ENCODE measurements around the gene TMEM178B.
A peak's percentile ranks its signal among the peaks of the same experiment; 100 is the strongest.
"Not testable (repeated sequence)": the region's sequence is repeated elsewhere in the genome, so short reads cannot be mapped to it uniquely, and the experiment has no call there.

The TMEM178B gene

DNA sequence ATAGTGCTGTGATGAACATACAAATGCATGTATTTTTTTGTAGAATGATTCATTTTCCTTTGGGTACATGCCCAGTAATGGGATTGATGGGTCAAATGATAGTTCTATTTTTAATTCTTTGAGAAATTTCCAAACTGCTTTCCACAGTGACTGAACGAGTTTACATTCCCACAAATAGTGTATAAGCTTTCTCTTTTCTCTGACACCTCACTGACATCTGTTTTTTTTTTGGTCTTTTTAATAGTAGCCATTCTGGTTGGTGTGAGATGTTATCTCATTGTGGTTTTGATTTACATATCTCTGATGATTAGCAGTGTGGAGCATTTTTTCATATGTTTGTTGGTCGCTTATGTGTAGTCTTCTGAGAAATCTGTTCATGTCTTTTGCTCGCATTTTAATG lies 282.3 kb downstream of the TMEM178B start:
- no peak for DNase-seq (ENCODE audit: low read depth)

DNA sequence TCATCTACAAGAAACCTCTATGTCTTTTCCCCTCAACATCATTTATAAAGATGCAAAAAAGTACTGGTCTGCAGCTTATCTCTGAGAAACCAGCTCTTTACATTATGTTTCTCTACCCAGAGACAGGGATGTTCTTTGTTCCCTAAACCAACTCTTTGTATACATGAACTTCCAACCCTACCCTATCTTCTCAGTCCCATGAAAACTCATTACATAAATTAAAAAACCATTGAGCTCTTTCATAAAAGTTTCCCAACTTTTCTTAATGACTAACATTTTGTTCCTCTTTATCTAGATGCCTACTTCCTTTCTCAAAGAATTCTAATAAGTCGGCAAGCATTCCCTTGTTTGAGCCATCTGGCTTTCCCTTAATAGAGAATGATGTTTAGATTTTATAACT lies 284.5 kb downstream of the TMEM178B start:
- DNase-seq (ENCODE audit: low read depth) = no peak

DNA sequence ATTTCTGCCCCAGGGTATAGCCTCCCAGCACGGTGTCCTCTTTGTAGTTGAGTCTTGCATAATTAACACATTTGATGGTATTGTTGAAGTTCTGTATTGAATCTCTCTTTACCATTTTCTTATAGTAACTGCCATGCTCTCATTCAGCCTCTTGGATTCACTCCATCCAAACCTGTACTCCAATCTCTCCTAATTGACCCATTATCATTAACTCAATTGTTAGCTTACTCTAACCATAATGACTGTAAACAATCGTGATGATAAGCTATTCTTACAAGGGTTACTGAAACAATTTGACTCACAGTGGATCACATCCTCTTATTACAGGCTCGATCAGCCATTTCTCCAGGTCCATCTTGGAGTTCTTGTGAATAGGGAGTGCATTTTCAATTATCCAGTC lies 285.4 kb downstream of the TMEM178B start:
- no peak for DNase-seq (ENCODE audit: low read depth)

DNA sequence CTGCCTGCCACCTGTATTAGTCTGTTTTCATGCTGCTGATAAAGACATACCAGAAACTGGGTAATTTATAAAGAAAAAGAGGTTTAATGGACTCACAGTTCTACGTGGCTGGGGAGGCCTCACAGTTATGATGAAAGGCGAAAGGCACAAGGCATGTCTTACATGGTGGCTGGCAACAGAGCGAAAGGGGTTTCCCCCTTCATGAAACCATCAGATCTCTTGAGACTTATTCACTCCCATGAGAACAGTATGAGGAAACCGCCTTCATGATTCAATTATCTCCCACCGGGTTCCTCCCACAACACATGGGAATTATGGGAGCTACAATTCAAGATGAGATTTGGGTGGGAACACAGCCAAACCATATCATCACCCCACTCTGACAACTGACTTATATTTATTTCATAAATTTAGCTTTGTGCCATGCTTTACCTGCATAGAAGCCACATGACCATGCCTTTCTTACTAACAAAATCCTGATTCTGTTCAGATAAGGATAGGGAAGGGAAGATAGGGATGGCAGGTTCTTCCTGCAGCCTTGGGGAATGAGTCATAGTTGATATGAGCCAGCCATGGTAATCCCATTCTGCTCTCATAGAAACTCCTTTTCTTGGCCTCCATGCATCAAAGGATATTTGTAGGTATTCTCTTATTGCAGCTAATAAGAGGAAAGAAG lies 286.0 kb downstream of the TMEM178B start:
- DNase-seq (ENCODE audit: low read depth) = peak; percentile 11

DNA sequence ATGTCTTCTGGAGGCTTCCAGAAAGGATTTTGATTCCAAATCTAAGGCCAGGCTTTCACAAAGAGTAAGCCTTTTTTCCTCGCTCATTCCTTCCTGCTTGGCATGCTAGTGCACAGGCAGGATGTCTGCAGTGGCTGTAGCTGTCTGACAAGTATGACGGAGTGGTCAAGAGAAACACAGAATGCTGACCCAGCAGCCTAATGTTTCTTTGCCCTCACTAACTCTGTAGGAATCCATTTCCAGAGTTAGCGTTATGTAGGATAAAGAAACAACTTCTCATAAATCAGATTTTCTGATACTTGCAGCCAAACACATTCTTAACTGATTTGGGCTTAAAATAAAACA lies 286.5 kb downstream of the TMEM178B start:
- DNase-seq (ENCODE audit: low read depth) = no peak

DNA sequence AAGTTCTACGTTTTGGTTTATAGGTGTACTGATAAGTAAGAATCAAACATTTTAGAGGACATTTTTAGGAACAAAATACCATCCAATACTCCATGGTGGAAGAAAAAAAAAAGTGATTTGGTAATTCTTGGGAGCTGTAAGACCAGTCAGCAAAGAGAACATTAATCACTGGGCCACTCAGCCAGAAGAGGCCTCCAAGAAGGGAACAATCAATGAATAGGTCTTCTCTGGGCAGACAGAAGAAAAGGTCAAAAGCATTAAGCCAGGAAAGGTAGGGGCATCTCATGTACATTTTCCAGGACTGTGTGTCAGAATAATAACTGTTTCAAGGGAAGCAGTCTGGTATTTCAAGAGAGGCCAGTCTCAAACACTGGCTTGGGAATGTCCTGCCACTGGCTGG lies 286.9 kb downstream of the TMEM178B start:
- DNase-seq (ENCODE audit: low read depth) = no peak

DNA sequence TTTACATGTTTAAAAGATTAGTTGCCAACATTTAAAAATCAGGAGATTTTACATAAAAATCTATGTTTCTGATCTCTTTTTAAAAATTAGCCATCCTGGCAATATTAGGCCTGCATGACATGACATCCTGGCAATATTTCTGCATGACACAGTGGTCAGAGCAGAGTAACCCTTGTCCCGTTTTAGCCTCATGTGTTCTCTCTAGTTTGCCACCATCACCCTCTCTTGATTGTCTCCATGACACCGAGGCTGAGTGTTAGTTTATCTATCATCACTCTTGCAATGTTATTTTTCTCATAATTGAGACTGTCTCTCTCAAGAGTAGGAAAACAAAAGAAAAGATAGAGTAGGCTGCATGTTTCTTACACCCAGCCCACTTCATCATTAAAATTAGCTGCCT lies 287.6 kb downstream of the TMEM178B start:
- no peak for DNase-seq (ENCODE audit: low read depth)

DNA sequence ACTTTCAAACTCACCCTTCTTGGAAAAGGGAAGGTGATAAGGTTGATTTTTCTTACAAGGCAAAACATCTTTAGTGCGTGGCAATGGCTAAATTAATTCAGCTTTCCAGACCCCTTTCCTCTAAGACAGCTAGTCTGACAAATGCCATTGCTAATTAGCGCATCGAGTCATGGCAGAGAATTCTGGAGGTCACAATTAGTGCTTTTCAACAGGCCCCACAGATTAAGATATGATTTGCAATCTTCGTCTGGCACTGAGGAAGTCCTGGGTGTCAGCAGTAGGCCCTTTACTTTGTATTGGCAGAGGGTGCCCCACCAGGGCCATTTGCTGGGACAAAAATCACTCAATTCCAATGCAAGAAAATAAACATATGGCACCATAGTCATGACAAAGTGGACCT lies 288.1 kb downstream of the TMEM178B start:
- DNase-seq (ENCODE audit: low read depth) = no peak

DNA sequence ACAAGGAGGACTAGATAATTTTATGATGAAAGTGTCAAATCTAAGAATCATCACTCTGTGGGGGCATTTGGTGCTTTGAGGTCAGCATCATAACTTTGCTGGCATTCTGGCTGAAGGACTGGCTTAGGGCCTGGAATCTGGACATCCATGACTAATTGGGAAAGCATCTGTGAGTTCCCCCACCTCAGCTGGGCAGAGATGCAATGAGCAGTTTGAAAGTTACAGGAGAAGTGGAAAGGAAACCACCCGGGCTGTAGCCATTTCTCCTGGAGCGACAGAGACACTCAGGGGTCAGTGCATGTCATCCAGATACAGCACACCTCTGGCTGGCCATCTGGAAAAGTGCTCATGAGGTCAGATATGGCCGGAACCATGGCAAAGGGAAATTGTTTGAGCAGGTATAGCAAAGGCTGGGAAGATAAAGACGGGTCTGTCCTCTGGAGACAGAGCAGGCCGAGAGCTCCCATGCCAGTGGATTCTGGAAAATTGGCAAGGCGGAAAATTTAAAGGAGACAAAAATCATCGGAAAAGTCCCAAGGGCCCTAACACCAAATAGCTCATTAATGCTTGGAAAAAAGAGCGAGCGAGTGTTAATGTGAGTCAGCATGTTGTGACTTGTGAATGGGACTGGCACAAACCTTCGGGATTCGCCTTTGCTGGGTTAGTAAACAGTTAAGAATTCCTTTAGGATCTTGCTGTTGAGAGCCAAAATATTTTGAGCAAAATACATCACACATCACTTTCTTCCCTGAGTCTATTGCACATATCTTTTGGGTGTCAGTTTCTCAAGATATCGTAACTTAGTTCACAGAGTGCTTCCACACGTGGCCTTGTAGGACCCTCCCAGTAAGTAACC lies 288.9 kb downstream of the TMEM178B start:
- peak; percentile 55 for DNase-seq (ENCODE audit: low read depth)

DNA sequence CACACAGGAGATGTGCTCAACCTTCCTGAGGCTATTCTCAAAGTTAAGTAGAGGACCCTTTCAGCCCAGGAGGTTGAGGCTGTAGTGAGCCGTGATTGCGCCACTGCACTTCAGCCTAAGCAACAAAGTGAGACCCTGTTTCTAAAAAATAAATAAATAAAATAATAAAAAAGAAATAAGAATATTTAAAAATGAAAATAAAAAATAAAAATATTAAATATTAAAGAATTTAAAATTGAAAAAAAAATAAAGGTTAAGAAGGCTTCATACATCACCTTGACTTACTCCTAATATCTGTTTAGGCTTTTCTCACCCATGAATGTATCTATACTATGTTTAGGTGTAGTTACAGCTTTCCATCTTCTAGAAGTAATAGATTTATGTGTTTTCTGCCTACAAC lies 289.9 kb downstream of the TMEM178B start:
- DNase-seq (ENCODE audit: low read depth) = no peak

DNA sequence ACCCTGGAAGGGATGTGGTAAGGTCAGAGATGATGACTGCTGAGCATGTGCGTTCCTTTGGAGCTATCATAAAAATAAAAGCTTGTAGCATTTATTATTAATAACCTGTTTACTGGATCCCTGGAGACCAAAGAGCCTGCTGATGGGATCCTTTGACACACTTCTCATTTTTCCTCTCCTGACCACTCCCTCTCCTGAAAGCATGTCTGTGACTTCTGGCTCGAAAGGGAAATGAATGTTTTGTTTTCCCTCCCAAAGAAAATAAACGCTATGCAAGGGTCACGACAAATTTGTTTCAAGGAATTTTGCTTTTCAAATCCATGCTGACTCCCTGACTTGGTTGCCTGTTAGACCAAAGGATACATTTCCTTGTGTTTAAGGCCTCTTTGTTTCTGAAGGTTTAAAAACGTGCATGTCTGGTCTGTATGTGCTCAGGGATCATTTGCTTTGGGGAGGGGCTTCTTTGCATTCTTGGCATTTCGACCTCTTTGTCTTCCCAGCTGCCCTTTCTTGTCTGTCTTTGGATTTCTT lies 292.3 kb downstream of the TMEM178B start:
- no peak for DNase-seq (ENCODE audit: low read depth)

DNA sequence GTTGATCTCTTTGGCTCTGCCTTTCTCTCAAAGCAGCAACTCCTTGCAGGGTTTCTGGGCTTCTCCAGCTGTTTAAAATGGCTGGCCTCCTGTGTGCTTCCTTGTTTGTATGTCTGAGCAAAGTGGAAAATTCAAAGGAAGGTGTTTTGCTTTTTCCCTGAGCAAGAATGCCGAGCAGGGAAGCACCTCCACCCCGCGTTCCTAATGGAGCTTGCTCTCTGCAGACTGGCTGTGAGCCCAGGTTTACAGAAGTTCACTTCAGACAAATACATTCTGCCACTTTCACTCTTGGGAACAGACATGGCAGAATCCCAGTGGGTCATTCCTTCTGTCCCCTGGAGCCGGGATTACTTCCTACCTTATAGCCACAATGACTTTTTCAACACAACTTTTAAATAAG lies 295.6 kb downstream of the TMEM178B start:
- no peak for DNase-seq (ENCODE audit: low read depth)

DNA sequence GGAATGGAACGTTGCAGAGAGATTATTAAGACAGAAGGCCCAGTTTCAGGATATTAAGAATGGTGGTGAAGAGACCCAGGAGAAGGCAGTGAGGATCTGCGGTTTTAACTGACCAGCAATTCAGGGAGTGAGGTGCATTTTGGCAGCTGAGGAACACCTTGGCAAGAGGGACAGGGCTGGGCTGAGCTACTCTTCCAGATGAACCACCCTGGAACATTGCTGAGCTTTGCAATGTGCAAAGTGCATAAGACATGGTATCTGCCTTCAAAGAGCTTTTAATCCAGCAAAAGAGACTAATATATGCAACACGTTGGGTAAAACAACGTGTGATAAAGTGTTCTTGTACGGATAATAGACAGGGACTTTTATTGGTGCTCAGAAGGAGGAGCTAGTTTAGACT lies 296.3 kb downstream of the TMEM178B start:
- no peak for DNase-seq (ENCODE audit: low read depth)

DNA sequence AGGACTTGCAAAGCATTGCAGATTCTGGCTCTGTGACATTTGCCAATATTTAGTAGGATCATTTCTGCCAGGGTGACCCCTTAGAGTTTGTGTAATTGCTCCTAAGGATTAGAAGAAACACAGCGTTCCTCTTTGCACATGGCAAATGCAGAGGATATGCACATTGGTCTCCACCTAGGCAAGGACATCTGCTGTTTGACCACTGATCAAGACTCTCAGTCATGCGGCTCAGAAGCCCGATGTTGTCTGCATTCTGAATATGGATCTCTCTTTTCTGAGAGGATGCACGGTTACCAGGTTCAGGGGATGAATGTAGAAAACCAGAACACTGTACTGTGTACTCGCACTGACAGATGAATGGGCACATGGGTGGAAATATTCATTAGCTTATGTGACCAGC lies 296.8 kb downstream of the TMEM178B start:
- no peak for DNase-seq (ENCODE audit: low read depth)

DNA sequence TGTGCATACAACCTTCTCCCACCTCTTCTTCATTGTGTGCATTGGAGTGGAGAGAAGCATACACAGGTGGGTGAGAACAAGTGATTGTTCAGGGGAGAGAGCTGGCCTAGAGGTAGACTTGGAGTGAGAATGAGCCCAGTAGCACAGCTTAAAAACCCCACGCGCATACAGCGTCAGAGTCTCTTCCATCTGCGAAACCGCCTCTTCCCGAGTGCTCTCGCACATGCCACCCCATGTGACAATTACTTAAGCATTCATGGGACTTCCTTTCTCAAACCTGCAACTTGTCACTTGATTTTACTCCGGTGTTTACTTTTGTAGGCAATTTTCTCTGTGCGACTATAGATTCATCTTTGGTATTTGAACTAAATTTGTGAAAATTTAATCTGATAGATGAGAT lies 300.6 kb downstream of the TMEM178B start:
- no peak for DNase-seq (ENCODE audit: low read depth)

DNA sequence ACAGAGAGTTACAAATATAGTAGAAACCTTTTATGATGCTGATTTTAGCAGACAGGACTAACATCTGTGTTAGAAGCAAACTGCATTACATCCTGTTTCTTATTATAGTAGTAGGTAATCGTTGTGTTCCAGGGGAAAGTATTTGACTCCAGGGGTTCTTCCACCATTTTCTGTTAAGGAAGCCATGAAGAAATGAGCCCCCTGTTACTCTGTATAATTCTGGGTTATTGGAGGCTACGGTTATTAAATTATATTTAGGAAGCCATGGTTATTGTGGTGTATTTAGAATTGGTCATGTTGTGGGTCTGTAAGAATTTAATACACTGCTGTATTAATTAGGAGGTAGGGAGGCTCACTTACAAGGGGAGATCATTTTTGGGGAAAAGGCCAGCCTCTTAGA lies 301.6 kb downstream of the TMEM178B start:
- no peak for DNase-seq (ENCODE audit: low read depth)

DNA sequence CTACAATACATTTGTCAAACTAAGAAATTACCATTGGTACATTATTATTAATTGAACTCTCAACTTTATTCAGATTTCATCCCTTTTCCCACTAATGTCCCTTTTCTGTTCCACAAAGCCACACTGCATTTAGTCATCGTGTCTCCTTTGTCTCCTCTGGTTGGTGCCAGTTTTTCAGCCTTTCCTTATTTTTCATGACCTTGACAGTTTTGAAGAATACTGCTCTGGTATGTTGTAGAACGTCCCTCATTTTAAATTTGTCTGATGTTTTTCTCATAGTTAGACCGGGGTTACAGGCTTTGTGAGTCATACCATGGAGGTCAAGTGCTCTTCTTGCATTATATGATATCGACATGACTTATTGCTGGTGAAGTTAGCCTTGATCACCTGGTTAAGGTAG lies 304.0 kb downstream of the TMEM178B start:
- DNase-seq (ENCODE audit: low read depth) = no peak

DNA sequence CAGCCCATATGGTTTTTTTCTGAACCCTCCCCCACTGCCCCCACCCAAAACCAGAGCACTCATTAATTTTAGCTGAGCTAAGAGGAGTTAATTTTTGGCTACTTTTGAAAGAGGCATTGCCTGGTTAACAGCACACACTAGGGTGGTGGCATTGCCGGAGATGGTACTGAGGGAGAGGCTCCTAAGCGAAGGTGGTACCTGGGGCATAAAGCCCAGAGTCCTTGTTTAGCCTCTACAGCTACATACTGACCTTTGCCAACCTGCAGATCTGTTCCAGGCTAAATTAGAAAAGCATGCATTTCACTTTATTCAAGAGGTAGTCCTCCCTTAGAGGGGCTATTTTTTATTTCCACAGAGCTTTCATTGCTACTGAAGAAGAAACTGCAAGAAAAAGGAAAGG lies 304.5 kb downstream of the TMEM178B start:
- DNase-seq (ENCODE audit: low read depth) = no peak

DNA sequence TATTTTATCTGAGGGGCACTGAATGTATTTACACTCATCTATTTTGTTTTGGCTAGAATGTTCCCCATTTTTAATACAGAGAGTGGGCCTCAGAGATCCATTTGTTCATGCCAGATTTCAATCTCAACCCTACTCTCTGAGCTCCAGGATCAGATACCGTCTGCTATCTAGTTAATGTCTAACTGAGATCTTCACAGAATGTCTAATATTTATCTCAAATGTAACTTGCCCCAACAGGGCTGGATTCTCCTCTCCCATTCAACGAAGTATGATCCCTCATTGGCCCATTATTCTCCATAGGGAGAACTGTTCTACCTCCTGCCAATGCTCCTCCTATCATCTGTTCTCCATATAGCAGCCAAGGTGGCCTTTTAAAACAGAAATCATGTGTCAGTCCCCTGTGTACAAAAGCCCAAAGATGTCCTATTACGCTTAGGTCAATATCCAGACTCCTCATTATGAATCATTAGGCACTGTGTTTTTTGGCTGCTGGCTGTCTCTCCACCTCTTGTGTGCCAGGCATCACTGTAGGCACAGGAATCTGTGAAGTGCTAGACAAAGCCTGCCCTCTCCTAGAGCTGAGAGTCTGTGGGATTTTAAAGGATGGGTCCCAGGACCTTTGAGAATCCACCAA lies 308.0 kb downstream of the TMEM178B start:
- DNase-seq (ENCODE audit: low read depth) = no peak

DNA sequence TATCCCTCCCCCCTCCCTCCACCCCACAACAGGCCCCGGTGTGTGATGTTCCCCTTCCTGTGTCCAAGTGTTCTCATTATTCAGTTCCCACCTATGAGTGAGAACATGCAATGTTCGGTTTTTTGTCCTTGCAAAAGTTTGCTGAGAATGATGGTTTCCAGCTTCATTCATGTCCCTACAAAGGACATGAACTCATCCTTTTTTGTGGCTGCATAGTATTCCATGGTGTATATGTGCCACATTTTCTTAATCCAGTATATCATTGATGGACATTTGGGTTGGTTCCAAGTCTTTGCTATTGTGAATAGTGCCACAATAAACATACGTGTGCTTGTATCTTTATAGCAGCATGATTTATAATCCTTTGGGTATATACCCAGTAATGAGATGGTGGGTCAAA lies 309.5 kb downstream of the TMEM178B start:
- DNase-seq (ENCODE audit: low read depth) = not testable (repeated sequence)

DNA sequence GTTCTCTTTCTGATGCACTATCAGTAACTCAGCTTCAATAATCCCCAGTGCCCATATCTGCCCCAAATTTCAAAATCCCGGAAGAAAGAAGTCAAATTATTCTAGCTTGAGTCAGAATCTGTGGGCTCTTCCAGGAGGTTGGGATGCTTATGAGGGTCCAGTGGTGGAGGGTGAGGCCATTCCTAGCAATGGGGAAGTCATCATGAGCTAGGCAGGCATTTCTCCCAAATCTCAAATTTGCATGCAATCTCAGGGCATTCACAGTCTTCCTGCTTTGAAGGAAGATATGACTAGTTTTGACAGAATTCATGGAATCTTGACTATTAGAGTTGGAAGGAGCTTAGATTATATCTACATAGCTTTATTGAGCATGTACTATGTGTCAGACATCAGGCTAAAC lies 313.0 kb downstream of the TMEM178B start:
- DNase-seq (ENCODE audit: low read depth) = no peak

DNA sequence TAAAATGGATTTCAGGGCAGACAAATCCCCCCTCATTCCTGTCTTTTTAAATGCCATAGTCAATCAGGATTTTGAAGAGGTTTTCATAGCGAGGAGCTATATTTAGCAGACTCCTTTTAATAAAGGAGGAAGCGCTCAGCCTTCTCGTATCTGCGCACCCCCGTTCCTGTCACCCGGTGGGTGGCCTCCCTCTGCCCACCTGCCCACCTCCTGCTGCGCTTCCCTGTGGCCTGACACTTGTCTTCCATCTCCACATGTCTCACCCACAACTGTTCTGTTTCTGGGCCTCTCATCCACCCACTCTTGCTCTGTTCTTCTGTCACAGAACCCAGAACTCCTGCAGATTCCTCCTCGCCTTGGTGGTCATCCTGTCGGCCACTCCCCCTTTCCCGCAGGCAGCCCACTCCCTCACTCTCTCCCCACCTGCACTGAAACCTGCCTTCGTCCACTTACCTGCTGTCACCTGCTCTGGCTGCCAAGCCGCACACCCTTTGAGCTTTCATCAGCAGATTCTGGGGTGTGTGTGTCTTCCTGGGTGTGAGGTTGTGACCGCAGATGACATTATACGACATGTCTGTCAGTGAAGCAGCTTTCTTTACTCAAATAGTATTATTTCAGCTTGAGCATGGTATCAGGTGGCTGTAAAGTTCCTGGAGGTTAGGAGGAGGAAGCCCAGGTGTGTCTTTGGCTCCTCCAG lies 313.8 kb downstream of the TMEM178B start:
- no peak for DNase-seq (ENCODE audit: low read depth)
